K562 (cell line): ENCODE data around the gene DPP10.

Experiments used
- E2F5 ChIP-seq: sonication (generic); formaldehyde crosslinking; IDR thresholded peaks from 2 replicates; pipeline ENCODE4 v1.8.0; 2022; ENCODE audit warnings: mild to moderate bottlenecking, missing genetic modification reagents
- HDAC6 ChIP-seq: IDR thresholded peaks from 2 replicates; pipeline ENCODE4 v1.6.1; 2012; ENCODE audit warnings: low read depth, mild to moderate bottlenecking, control low read depth, inconsistent platforms, low read length, moderate library complexity
- KLF13 ChIP-seq: fragments of 450-650 bp; IDR thresholded peaks from 2 replicates; pipeline ENCODE4 v1.6.1; 2016; ENCODE audit warnings: missing genetic modification characterization, low read depth, mild to moderate bottlenecking, missing compliant biosample characterization, moderate library complexity, borderline replicate concordance
- RFX7 ChIP-seq: fragments of 250-450 bp; sonication (Bioruptor Pico); IDR thresholded peaks from 2 replicates; pipeline ENCODE4 v1.5.1; 2021; ENCODE audit warnings: mild to moderate bottlenecking
- ZNF23 ChIP-seq: fragments of 250-450 bp; sonication (Bioruptor Pico); IDR thresholded peaks from 2 replicates; pipeline ENCODE4 v1.4.0; 2020; ENCODE audit warnings: mild to moderate bottlenecking

GRCh38 chr2:114960389-114960788 lies 517.9 kb downstream of the DPP10 start:
- TF ChIP-seq E2F5 (no peak), ZNF23 (CRISPR knock-in tag) (no peak), HDAC6 (no peak), KLF13 (tag) (no peak), RFX7 (no peak)
